Smooth muscle cell (in vitro differentiated cells): ENCODE measurements around the gene ATP2A2. TPM values are rescaled to one million over a fixed set of nuclear protein-coding genes. Genes with fewer than 3 reads are reported as not detected.

Experiments
- DNase-seq: peaks from one replicate; lab custom pipeline; 2025; ENCODE audit not compliant: unreplicated experiment; lab: John Stamatoyannopoulos, UW
- H2AFZ ChIP-seq: fragments of 200-600 bp; sonication (generic); 2 replicates; pipeline ENCODE4 v1.6.0; 2016; ENCODE audit warnings: antibody characterized with exemption, low read depth, mild to moderate bottlenecking
- H3F3A ChIP-seq: fragments of 200-600 bp; sonication (generic); 2 replicates; pipeline ENCODE4 v1.6.0; 2017; ENCODE audit warnings: antibody characterized with exemption, low read depth
- H3K27ac ChIP-seq: fragments of 200-600 bp; sonication (generic); 2 replicates; pipeline ENCODE4 v1.5.1; 2016; ENCODE audit warnings: low read depth, mild to moderate bottlenecking
- H3K27me3 ChIP-seq: fragments of 200-600 bp; sonication (generic); 2 replicates; pipeline ENCODE4 v1.6.1; 2016; ENCODE audit warnings: low read depth, mild to moderate bottlenecking
- H3K36me3 ChIP-seq: fragments of 200-600 bp; sonication (generic); 2 replicates; pipeline ENCODE4 v1.5.1; 2016; ENCODE audit warnings: low read depth
- H3K4me1 ChIP-seq: fragments of 200-600 bp; sonication (generic); 2 replicates; pipeline ENCODE4 v1.5.1; 2016; ENCODE audit warnings: low read depth
- H3K4me2 ChIP-seq: fragments of 200-600 bp; sonication (generic); 2 replicates; pipeline ENCODE4 v1.6.0; 2016; ENCODE audit warnings: mild to moderate bottlenecking
- H3K4me3 ChIP-seq: fragments of 200-600 bp; sonication (generic); 2 replicates; pipeline ENCODE4 v1.5.1; 2016; ENCODE audit warnings: mild to moderate bottlenecking
- H3K79me2 ChIP-seq: fragments of 200-600 bp; sonication (generic); 2 replicates; pipeline ENCODE4 v1.6.0; 2016; ENCODE audit warnings: low read depth, mild to moderate bottlenecking
- H3K9ac ChIP-seq: fragments of 200-600 bp; sonication (generic); 2 replicates; pipeline ENCODE4 v1.6.0; 2016; ENCODE audit warnings: low read depth
- H3K9me3 ChIP-seq: fragments of 200-600 bp; sonication (generic); replicated peaks from 2 replicates; pipeline ENCODE4 v1.5.1; 2016; ENCODE audit warnings: low read depth
- H4K20me1 ChIP-seq: fragments of 200-600 bp; sonication (generic); 2 replicates; pipeline ENCODE4 v1.6.0; 2016; ENCODE audit warnings: low read depth
- WGBS: methylation state at CpG from one replicate; pipeline ENCODE4 v1.1.7; 2016; ENCODE audit warnings: low lambda C conversion rate; 5-methylcytosine and 5-hydroxymethylcytosine counted together
- polyA plus RNA-seq: library from polyadenylated mRNA; unstranded; fragments of >200 nt; fragmentation: Nextera tagmentation; extraction: Ambion mirVana; gene quantifications from 2 replicates; pipeline ENCODE4 v1.2.1, GENCODE V29; 2016
- total RNA-seq: library from RNA; depleted of rRNA; stranded (reverse); fragments of >200 nt; gene quantifications from 2 replicates; pipeline ENCODE4 v1.2.3, GENCODE V29; 2014
- TF ChIP-seq, protein P1 (sequence below): fragments of 200-600 bp; sonication (generic); IDR thresholded peaks from 2 replicates; pipeline ENCODE4 v1.5.1; 2017; ENCODE audit warnings: borderline replicate concordance, mild to moderate bottlenecking, antibody characterized with exemption; ENCODE audit not compliant: insufficient read depth, poor library complexity, severe bottlenecking

The ATP2A2 gene
- total and polyA plus RNA-seq, 2 experiments from 2014 or later, result 47.6 to 104 TPM

DNA sequence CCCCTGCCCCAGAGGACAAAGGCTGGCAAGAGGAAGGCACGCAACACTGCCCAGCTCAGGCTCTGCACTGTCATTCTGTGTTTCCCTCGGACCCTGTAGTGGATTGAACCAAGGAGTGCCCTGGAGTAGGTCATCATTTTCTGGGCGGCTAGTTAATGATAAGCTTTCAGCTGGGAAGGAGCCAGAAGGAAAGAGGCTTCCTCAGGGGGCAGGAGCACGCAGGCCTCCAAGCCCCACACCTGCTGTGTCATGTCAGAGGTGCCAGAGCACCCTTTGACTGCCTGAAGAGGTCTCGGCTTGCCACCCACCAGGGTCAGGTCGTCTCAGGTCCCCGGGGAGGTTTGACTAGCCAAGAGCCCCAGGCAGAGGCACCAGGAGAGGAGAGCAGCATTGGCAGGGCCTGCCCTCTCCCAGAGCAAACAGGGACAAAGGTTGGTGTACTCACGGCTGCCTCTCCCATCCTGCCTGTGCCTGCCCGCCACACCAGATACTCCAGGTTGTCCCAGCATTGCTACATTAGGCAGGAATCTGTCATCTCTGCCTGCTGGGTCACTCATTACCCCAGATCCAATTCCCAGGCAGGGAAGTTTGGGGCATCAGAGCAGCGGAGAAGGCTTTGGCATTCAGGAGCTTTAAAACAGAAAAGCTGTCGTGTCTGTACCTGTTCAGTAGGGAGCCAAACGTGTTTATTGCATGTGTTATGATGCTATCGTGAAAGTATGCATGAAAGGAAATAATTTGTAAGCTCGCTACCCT is 33.5 kb upstream of the ATP2A2 start:
- H3K79me2 ChIP-seq, result no peaks in the 10 kb centered on the region
- no peaks in the 10 kb centered on the region for H3F3A ChIP-seq
- H3K9ac ChIP-seq, result peak overlapping the region; percentile 87
- peaks cover 22% of the 10 kb centered on the region for H3K4me1 ChIP-seq
- H2AFZ ChIP-seq, result no peak overlapping the region
- H3K4me2 ChIP-seq, result peak overlapping the region; percentile 1
- DNase-seq, result no peak
- TF ChIP-seq, protein P1, sequence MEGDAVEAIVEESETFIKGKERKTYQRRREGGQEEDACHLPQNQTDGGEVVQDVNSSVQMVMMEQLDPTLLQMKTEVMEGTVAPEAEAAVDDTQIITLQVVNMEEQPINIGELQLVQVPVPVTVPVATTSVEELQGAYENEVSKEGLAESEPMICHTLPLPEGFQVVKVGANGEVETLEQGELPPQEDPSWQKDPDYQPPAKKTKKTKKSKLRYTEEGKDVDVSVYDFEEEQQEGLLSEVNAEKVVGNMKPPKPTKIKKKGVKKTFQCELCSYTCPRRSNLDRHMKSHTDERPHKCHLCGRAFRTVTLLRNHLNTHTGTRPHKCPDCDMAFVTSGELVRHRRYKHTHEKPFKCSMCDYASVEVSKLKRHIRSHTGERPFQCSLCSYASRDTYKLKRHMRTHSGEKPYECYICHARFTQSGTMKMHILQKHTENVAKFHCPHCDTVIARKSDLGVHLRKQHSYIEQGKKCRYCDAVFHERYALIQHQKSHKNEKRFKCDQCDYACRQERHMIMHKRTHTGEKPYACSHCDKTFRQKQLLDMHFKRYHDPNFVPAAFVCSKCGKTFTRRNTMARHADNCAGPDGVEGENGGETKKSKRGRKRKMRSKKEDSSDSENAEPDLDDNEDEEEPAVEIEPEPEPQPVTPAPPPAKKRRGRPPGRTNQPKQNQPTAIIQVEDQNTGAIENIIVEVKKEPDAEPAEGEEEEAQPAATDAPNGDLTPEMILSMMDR, result no peak
- no peaks in the 10 kb centered on the region for H4K20me1 ChIP-seq
- no peaks in the 10 kb centered on the region for H3K36me3 ChIP-seq
- H3K9me3 ChIP-seq, result no peaks in the 10 kb centered on the region
- WGBS, result 67% methylated on average over 14 of the region's 14 CpGs
- peak overlapping the region; percentile 98 for H3K27ac ChIP-seq
- H3K4me3 ChIP-seq, result no peak overlapping the region
- H3K27me3 ChIP-seq, result no peaks in the 10 kb centered on the region

DNA sequence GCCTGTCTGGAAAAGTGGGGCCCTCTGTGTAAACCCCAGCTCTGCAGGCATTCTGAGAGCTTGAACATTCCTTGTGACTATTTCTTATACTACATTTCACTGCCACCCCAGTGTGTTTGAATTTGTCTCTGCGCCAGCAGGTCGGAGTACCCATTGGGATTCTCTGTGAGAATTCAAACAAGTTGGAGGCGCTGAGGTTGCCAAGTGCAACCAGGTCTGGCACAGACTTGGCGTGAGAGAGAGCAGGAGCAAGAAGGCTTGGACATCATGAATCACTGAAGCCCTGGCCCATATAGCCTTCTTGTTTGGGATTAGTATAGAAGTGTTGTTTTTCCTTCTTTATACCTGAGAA is 33.0 kb upstream of the ATP2A2 start:
- no peak for DNase-seq
- TF ChIP-seq, protein P1, result no peak
- WGBS, result 90% methylated on average over 4 of the region's 4 CpGs
- Histone ChIP-seq H3K4me1 (peaks cover 24% of the 10 kb centered on the region), H3K79me2 (no peaks in the 10 kb centered on the region), H3K9me3 (no peaks in the 10 kb centered on the region), H3K27me3 (no peaks in the 10 kb centered on the region), H2AFZ (no peak overlapping the region), H3K4me2 (no peak overlapping the region), H3K4me3 (no peak overlapping the region), H3F3A (no peaks in the 10 kb centered on the region), H4K20me1 (no peaks in the 10 kb centered on the region), H3K9ac (peak overlapping the region; percentile 49), H3K36me3 (no peaks in the 10 kb centered on the region), H3K27ac (peak overlapping the region; percentile 98)

DNA sequence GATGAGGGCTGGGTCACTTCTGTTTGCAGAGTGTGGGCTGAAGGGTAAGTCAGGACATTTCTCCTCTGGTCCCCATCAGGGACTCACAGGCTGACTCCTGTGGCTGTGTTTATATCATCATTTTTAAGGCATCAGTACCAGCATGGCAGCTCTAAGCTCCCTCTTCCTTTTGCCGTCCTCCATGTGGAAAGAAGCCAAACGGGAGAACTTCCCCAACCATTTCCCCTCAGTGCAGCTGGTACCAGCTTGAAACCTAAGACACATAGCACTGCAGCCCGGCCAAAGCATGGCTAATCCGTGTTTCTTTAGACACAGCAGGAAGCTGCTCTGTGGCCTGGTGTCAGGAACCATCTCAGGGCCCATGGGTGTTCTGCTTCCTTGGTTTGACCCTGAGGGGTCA is 31.9 kb upstream of the ATP2A2 start:
- 63% methylated on average over 4 of the region's 4 CpGs for WGBS
- Histone ChIP-seq H3K4me3 (no peak overlapping the region), H3K27me3 (no peaks in the 10 kb centered on the region), H4K20me1 (no peaks in the 10 kb centered on the region), H3K36me3 (no peaks in the 10 kb centered on the region), H3F3A (no peaks in the 10 kb centered on the region), H3K9ac (peak overlapping the region; percentile 49), H3K79me2 (no peaks in the 10 kb centered on the region), H3K4me2 (no peak overlapping the region), H3K27ac (peak overlapping the region; percentile 98), H3K9me3 (no peaks in the 10 kb centered on the region), H2AFZ (no peak overlapping the region), H3K4me1 (peaks cover 27% of the 10 kb centered on the region)
- DNase-seq, result no peak
- TF ChIP-seq, protein P1, result no peak

DNA sequence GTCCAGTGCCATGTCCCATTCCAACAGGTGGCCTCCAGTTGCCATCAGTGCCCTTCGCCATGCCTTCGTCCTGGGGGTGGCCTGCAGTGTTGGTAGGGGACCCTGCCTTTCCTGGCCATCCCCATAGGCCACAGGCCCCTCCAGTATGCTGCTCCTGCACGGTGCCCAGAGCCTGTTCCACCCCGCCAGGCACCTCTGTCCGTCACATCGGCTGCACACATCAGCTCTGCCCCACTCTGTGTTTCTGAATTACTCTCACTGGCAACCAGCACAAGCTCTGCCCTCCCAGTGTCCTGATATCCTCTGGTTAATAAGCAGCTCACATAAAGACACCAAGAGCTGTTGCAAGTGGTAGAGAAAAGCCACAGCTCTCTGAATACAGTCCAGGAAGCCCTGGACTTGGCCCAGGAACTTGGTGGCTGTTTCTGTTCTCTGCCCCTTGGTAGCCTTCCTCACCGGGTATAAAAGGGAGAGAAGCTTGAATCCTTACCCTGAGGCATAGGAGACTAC is 31.3 kb upstream of the ATP2A2 start:
- WGBS, result 94% methylated on average over 7 of the region's 7 CpGs
- no peak overlapping the region for H3K27ac ChIP-seq

More for the DNA sequence above, 31.3 kb upstream of the ATP2A2 start:
- Histone ChIP-seq H3K4me2 (no peak overlapping the region), H3K27me3 (no peaks in the 10 kb centered on the region), H4K20me1 (no peaks in the 10 kb centered on the region), H3K4me1 (peaks cover 24% of the 10 kb centered on the region), H3K4me3 (no peak overlapping the region), H3K9me3 (no peaks in the 10 kb centered on the region), H3K79me2 (no peaks in the 10 kb centered on the region), H2AFZ (no peak overlapping the region), H3K36me3 (no peaks in the 10 kb centered on the region), H3F3A (no peaks in the 10 kb centered on the region), H3K9ac (no peak overlapping the region)
- no peak for DNase-seq
- TF ChIP-seq, protein P1, result no peak
